HEK293 (cell line): Measurements from ENCODE around the gene MSANTD3.
A peak's percentile ranks its signal among the peaks of the same experiment; 100 is the strongest.

ENCODE experiments used
- CTCF ChIA-PET: fragments of 350-600 bp; formaldehyde crosslinking; extraction: SDS; loops from one replicate; lab custom pipeline; 2021; ENCODE audit warnings: antibody characterized with exemption; lab: Yijun Ruan, JAX
- POLR2A ChIA-PET: fragments of 300-600 bp; formaldehyde crosslinking; extraction: SDS; loops from one replicate; lab custom pipeline; 2020; ENCODE audit warnings: antibody characterized with exemption, inconsistent platforms; lab: Yijun Ruan, JAX
- H3K27ac ChIP-seq: fragments of 200-500 bp; sonication (Bioruptor generic); 2 replicates; pipeline ENCODE4 v1.5.1; 2014; ENCODE audit warnings: low read depth, low read length, control low read depth, inconsistent platforms; ENCODE audit errors: extremely low read depth
- H3K36me3 ChIP-seq, 2 experiments: fragments of 200-500 bp in 1 of 2; sonication (Bioruptor generic) in 1 of 2; 1 replicate in 1 of 2; 2 replicates in 1 of 2; pipeline ENCODE4 v1.5.1; 2014 to 2017; ENCODE audit warnings: inconsistent platforms in 2 of 2, low read length in 2 of 2; ENCODE audit not compliant: control insufficient read depth in 2 of 2, insufficient read depth in 1 of 2
- H3K4me1 ChIP-seq: fragments of 200-500 bp; sonication (Bioruptor generic); 2 replicates; pipeline ENCODE4 v1.5.1; 2014; ENCODE audit warnings: mild to moderate bottlenecking, low read length, inconsistent platforms; ENCODE audit not compliant: control insufficient read depth, insufficient read depth
- H3K4me3 ChIP-seq: 2 replicates; pipeline ENCODE4 v1.5.1; 2011; ENCODE audit warnings: low read depth, mild to moderate bottlenecking, control low read depth, low read length, moderate library complexity
- H3K9me3 ChIP-seq: fragments of 200-500 bp; sonication (Bioruptor generic); 2 replicates; pipeline ENCODE4 v1.5.1; 2014; ENCODE audit warnings: low read depth, low read length, inconsistent platforms; ENCODE audit not compliant: control insufficient read depth, insufficient read depth
- BCL11B ChIP-seq: fragments of 450-650 bp; formaldehyde crosslinking; IDR thresholded peaks from 2 replicates; pipeline ENCODE4 v1.5.1; 2016; ENCODE audit warnings: low read depth, missing biosample characterization, missing genetic modification characterization
- IKZF3 ChIP-seq: fragments of 450-650 bp; IDR thresholded peaks from 2 replicates; pipeline ENCODE4 v1.5.0; 2018; ENCODE audit warnings: missing biosample characterization, mild to moderate bottlenecking, missing genetic modification characterization, moderate library complexity
- MYNN ChIP-seq: fragments of 450-650 bp; formaldehyde crosslinking; IDR thresholded peaks from 2 replicates; pipeline ENCODE4 v1.5.1; 2016; ENCODE audit warnings: missing biosample characterization, missing genetic modification characterization, borderline replicate concordance
- PRDM1 ChIP-seq: fragments of 450-650 bp; formaldehyde crosslinking; IDR thresholded peaks from 2 replicates; pipeline ENCODE4; 2016; ENCODE audit warnings: missing biosample characterization, missing genetic modification characterization
- SP7 ChIP-seq: fragments of 450-650 bp; formaldehyde crosslinking; IDR thresholded peaks from 2 replicates; pipeline ENCODE4 v1.5.1; 2016; ENCODE audit warnings: missing biosample characterization, missing genetic modification characterization
- YY2 ChIP-seq: fragments of 450-650 bp; formaldehyde crosslinking; IDR thresholded peaks from 2 replicates; pipeline ENCODE4 v1.5.1; 2016; ENCODE audit warnings: missing biosample characterization, missing genetic modification characterization
- ZBTB1 ChIP-seq: fragments of 450-650 bp; formaldehyde crosslinking; IDR thresholded peaks from 2 replicates; pipeline ENCODE4 v1.5.1; 2016; ENCODE audit warnings: missing biosample characterization, missing genetic modification characterization
- ZBTB6 ChIP-seq: fragments of 450-650 bp; formaldehyde crosslinking; IDR thresholded peaks from 2 replicates; pipeline ENCODE4 v1.5.1; 2017; ENCODE audit warnings: missing biosample characterization, missing genetic modification characterization
- ZBTB7A ChIP-seq: fragments of 450-650 bp; formaldehyde crosslinking; IDR thresholded peaks from 2 replicates; pipeline ENCODE4 v1.5.1; 2016; ENCODE audit warnings: low read depth, missing biosample characterization, missing genetic modification characterization
- ZNF138 ChIP-seq: fragments of 450-650 bp; formaldehyde crosslinking; IDR thresholded peaks from 2 replicates; pipeline ENCODE4 v1.5.1; 2016; ENCODE audit warnings: missing biosample characterization, missing genetic modification characterization, borderline replicate concordance
- ZNF140 ChIP-seq: fragments of 450-650 bp; formaldehyde crosslinking; IDR thresholded peaks from 2 replicates; pipeline ENCODE4 v1.5.1; 2016; ENCODE audit warnings: missing biosample characterization, missing genetic modification characterization
- ZNF148 ChIP-seq: fragments of 450-650 bp; formaldehyde crosslinking; IDR thresholded peaks from 2 replicates; pipeline ENCODE4 v1.5.0; 2017; ENCODE audit warnings: missing biosample characterization, missing genetic modification characterization, borderline replicate concordance
- ZNF335 ChIP-seq: fragments of 450-650 bp; formaldehyde crosslinking; conservative IDR thresholded peaks from 2 replicates; pipeline ENCODE4 v1.5.1; 2016; ENCODE audit warnings: missing biosample characterization, missing genetic modification characterization
- ZNF354C ChIP-seq: fragments of 450-650 bp; formaldehyde crosslinking; IDR thresholded peaks from 2 replicates; pipeline ENCODE4 v1.5.1; 2016; ENCODE audit warnings: missing biosample characterization, missing genetic modification characterization, low read depth, borderline replicate concordance
- ZNF362 ChIP-seq: fragments of 450-650 bp; formaldehyde crosslinking; IDR thresholded peaks from 2 replicates; pipeline ENCODE4 v1.5.1; 2016; ENCODE audit warnings: missing biosample characterization, missing genetic modification characterization
- ZNF404 ChIP-seq: fragments of 450-650 bp; formaldehyde crosslinking; IDR thresholded peaks from 2 replicates; pipeline ENCODE4 v1.5.1; 2017; ENCODE audit warnings: missing biosample characterization, missing genetic modification characterization
- ZNF416 ChIP-seq: fragments of 450-650 bp; formaldehyde crosslinking; IDR thresholded peaks from 2 replicates; pipeline ENCODE4 v1.5.1; 2016; ENCODE audit warnings: missing biosample characterization, missing genetic modification characterization
- ZNF558 ChIP-seq: fragments of 450-650 bp; formaldehyde crosslinking; IDR thresholded peaks from 2 replicates; pipeline ENCODE4 v1.5.1; 2016; ENCODE audit warnings: missing biosample characterization, missing genetic modification characterization
- ZNF654 ChIP-seq: fragments of 450-650 bp; formaldehyde crosslinking; IDR thresholded peaks from 2 replicates; pipeline ENCODE4 v1.5.1; 2016; ENCODE audit warnings: low read depth, missing biosample characterization, missing genetic modification characterization
- ZNF664 ChIP-seq: fragments of 450-650 bp; formaldehyde crosslinking; IDR thresholded peaks from 2 replicates; pipeline ENCODE4 v1.5.1; 2016; ENCODE audit warnings: missing biosample characterization, missing genetic modification characterization
- ZNF701 ChIP-seq: fragments of 450-650 bp; formaldehyde crosslinking; IDR thresholded peaks from 2 replicates; pipeline ENCODE4 v1.5.1; 2016; ENCODE audit warnings: missing biosample characterization, missing genetic modification characterization
- ZNF707 ChIP-seq: fragments of 450-650 bp; formaldehyde crosslinking; IDR thresholded peaks from 2 replicates; pipeline ENCODE4 v1.5.1; 2016; ENCODE audit warnings: missing biosample characterization, missing genetic modification characterization
- ZNF747 ChIP-seq: fragments of 450-650 bp; formaldehyde crosslinking; IDR thresholded peaks from 2 replicates; pipeline ENCODE4 v1.5.1; 2016; ENCODE audit warnings: missing biosample characterization, missing genetic modification characterization
- ZSCAN30 ChIP-seq: fragments of 450-650 bp; IDR thresholded peaks from 2 replicates; pipeline ENCODE4 v1.5.1; 2018; ENCODE audit warnings: missing biosample characterization, mild to moderate bottlenecking, missing genetic modification characterization, moderate library complexity

Gene MSANTD3

GRCh38 chr9:100436571-100436970 lies 9.6 kb downstream of the MSANTD3 start:
- CTCF ChIA-PET: interaction anchor here (0.7 to 3.5 kb wide), 8 partner anchors 10 to 159 kb away, joined by 3 to 26 read pairs (median 9); partner anchors contain the start of gene MSANTD3
- POLR2A ChIA-PET: no interaction called here

GRCh38 chr9:100437860-100438805 lies 11.2 kb downstream of the MSANTD3 start:
- Histone ChIP-seq H3K36me3 (peaks cover 0 to 6% of the 10 kb centered on the region in 2 experiments; a peak in 1 of 3 replicates), H3K27ac (no peak overlapping the region), H3K9me3 (no peaks in the 10 kb centered on the region), H3K4me3 (no peak overlapping the region), H3K4me1 (no peaks in the 10 kb centered on the region)
- TF ChIP-seq BCL11B (tag by site-specific recombination): no peak
- peak; percentile 20 for TF ChIP-seq ZNF654 (tag by site-specific recombination)
- 0 out of 2 replicates have a peak, but pooled peaks have one; percentile 13 for TF ChIP-seq IKZF3 (tag by site-specific recombination)
- ChIA-PET POLR2A (interaction anchor here (1.1 to 1.2 kb wide), 2 partner anchors 9 to 11 kb away, joined by 3 read pairs; partner anchors contain the start of gene MSANTD3), CTCF (interaction anchor here (0.6 to 3.5 kb wide), 23 partner anchors 8 to 1205 kb away, joined by 3 to 26 read pairs (median 5); partner anchors contain the start of gene MSANTD3)

More at GRCh38 chr9:100436571-100436970, 9.6 kb downstream of the MSANTD3 start:
- no peaks in the 10 kb centered on the region for H3K9me3 ChIP-seq
- TF ChIP-seq ZNF138 (tag by site-specific recombination): no peak
- TF ChIP-seq ZNF335 (tag by site-specific recombination): no peak
- no peak for TF ChIP-seq ZNF416
- no peak for TF ChIP-seq YY2 (tag by site-specific recombination)
- no peak for TF ChIP-seq ZNF701 (tag by site-specific recombination)
- no peak for TF ChIP-seq ZNF140 (tag by site-specific recombination)
- TF ChIP-seq ZBTB6 (tag by site-specific recombination): no peak
- no peak for TF ChIP-seq ZNF404
- no peak for TF ChIP-seq ZBTB7A (tag by site-specific recombination)
- TF ChIP-seq ZNF664 (tag by site-specific recombination): no peak
- no peak for TF ChIP-seq SP7 (tag by site-specific recombination)
- no peak for TF ChIP-seq ZNF747 (tag by site-specific recombination)
- TF ChIP-seq IKZF3 (tag by site-specific recombination): no peak
- no peak for TF ChIP-seq ZNF707
- TF ChIP-seq ZNF558 (tag by site-specific recombination): no peak
- no peak for TF ChIP-seq MYNN (tag by site-specific recombination)
- TF ChIP-seq ZBTB1 (tag by site-specific recombination): no peak
- H3K27ac ChIP-seq: no peak overlapping the region
- H3K4me3 ChIP-seq: no peak overlapping the region
- no peaks in the 10 kb centered on the region for H3K4me1 ChIP-seq
- no peaks in the 10 kb centered on the region for H3K36me3 ChIP-seq

- Histone ChIP-seq H3K4me1 (no peaks in the 10 kb centered on the region), H3K4me3 (no peak overlapping the region), H3K9me3 (no peaks in the 10 kb centered on the region), H3K27ac (no peak overlapping the region), H3K36me3 (peaks cover 0 to 18% of the 10 kb centered on the region in 2 experiments; a peak in 1 of 3 replicates)
- POLR2A ChIA-PET: interaction anchor here (0.6 kb wide), 1 partner anchor 28 kb away, joined by 3 read pairs; no protein-coding TSS in a partner anchor
- CTCF ChIA-PET: interaction anchor here (0.6 to 1.7 kb wide), 5 partner anchors 10 to 344 kb away, joined by 3 to 14 read pairs (median 3); no protein-coding TSS in a partner anchor
- TF ChIP-seq ZNF354C (tag by site-specific recombination) (no peak), ZSCAN30 (tag by site-specific recombination) (no peak), ZNF747 (tag by site-specific recombination) (no peak), PRDM1 (tag by site-specific recombination) (no peak), ZNF148 (tag by site-specific recombination) (no peak), ZNF362 (no peak)
Observed at GRCh38 chr9:100440071-100440470, 13.1 kb downstream of the MSANTD3 start.
